GM12878 (cell line): ENCODE results near the gene GAK. TPM values are rescaled to one million over a fixed set of nuclear protein-coding genes. Genes with fewer than 3 reads are reported as not detected.
A peak's percentile ranks its signal among the peaks of the same experiment; 100 is the strongest.

Experiments used
- ATAC-seq: fragments of 200-7000 bp; cut with Tn5 transposase; 3 replicates; pipeline ENCODE4 v1.9.1; 2020; ENCODE audit warnings: mild to moderate bottlenecking, moderate library complexity
- BruUV-seq: library from RNA; stranded (reverse); fragments of 400-500 nt; replicated peaks from 2 replicates; lab custom pipeline; 2021; lab: Mats Ljungman, UMichigan
- CTCF ChIA-PET: fragments of 300-600 bp; sonication (Branson Sonifier 250); formaldehyde crosslinking; extraction: SDS; loops from one replicate; lab custom pipeline; 2021; ENCODE audit warnings: inconsistent platforms; lab: Yijun Ruan, JAX
- POLR2A ChIA-PET: fragments of 350-600 bp; formaldehyde crosslinking; extraction: SDS; loops from one replicate; lab custom pipeline; 2021; ENCODE audit warnings: inconsistent platforms; lab: Charles Lee
- RAD21 ChIA-PET: fragments of 300-600 bp; sonication (Branson Sonifier 250); formaldehyde crosslinking; loops from one replicate; lab custom pipeline; 2023; ENCODE audit warnings: antibody characterized with exemption; ENCODE audit not compliant: unreplicated experiment; lab: Charles Lee
- SMC1A ChIA-PET: fragments of 300-600 bp; sonication (Branson Sonifier 250); formaldehyde crosslinking; loops from one replicate; lab custom pipeline; 2023; ENCODE audit not compliant: unreplicated experiment, uncharacterized antibody; lab: Charles Lee
- DNase-seq: peaks from one replicate; pipeline ENCODE4 v3.0.0-alpha.2; 2011; ENCODE audit warnings: low read depth, low spot score
- FAIRE-seq: peaks from 3 replicates; lab custom pipeline; 2011; peaks lifted over from hg19 to GRCh38; lab: Jason Lieb, UNC
- H2AFZ ChIP-seq: 2 replicates; pipeline ENCODE4 v1.6.0; 2011; ENCODE audit warnings: low read depth, low read length, control low read depth; ENCODE audit not compliant: control insufficient read depth
- H3K27ac ChIP-seq: 2 replicates; pipeline ENCODE4 v1.5.1; 2011; ENCODE audit warnings: control low read depth; ENCODE audit not compliant: control insufficient read depth, insufficient read depth
- H3K27me3 ChIP-seq, 2 experiments: replicated peaks in 1 of 2; 2 replicates each; pipeline versions ENCODE4 v1.6.0 to v1.6.1; 2011; ENCODE audit warnings: low read length in 1 of 2; ENCODE audit not compliant: control insufficient read depth in 2 of 2, insufficient read depth in 2 of 2
- H3K36me3 ChIP-seq, 2 experiments: 2 replicates each; pipeline ENCODE4 v1.5.1; 2011; ENCODE audit warnings: low read length in 1 of 2; ENCODE audit not compliant: control insufficient read depth in 2 of 2, insufficient read depth in 2 of 2
- H3K4me1 ChIP-seq: 2 replicates; pipeline ENCODE4 v1.6.1; 2011; ENCODE audit warnings: mild to moderate bottlenecking, low read length, moderate library complexity, mixed read lengths; ENCODE audit not compliant: control insufficient read depth, insufficient read depth
- H3K4me2 ChIP-seq: 2 replicates; pipeline ENCODE4 v1.6.0; 2011; ENCODE audit warnings: control low read depth; ENCODE audit not compliant: control insufficient read depth, insufficient read depth
- H3K4me3 ChIP-seq: fragments of 200-600 bp; sonication (generic); 2 replicates; pipeline ENCODE4 v1.5.1; 2016
- H3K79me2 ChIP-seq: 2 replicates; pipeline ENCODE4 v1.6.0; 2011; ENCODE audit warnings: low read length; ENCODE audit not compliant: control insufficient read depth, insufficient read depth
- H3K9ac ChIP-seq: 2 replicates; pipeline ENCODE4 v1.8.0; 2011; ENCODE audit warnings: low read length, control low read depth, mixed read lengths; ENCODE audit not compliant: control insufficient read depth, insufficient read depth
- H3K9me3 ChIP-seq: replicated peaks from 3 replicates; pipeline ENCODE4 v1.5.1; 2011; ENCODE audit warnings: mild to moderate bottlenecking, low read length; ENCODE audit not compliant: control insufficient read depth, insufficient read depth
- H4K20me1 ChIP-seq: 2 replicates; pipeline ENCODE4 v1.6.0; 2011; ENCODE audit not compliant: control insufficient read depth, insufficient read depth
- CBFB ChIP-seq: IDR thresholded peaks from 2 replicates; pipeline ENCODE4 v1.6.1; 2016; ENCODE audit warnings: antibody characterized with exemption, low read depth
- EGR1 ChIP-seq, 2 experiments: IDR thresholded peaks; 1 replicate in 1 of 2; 2 replicates in 1 of 2; pipeline ENCODE4 v1.6.1; 2011 to 2012; ENCODE audit warnings: low read depth in 2 of 2, low read length in 2 of 2, borderline replicate concordance in 1 of 2, mild to moderate bottlenecking in 1 of 2, moderate library complexity in 1 of 2
- FOXK2 ChIP-seq: fragments of 450-650 bp; IDR thresholded peaks from 2 replicates; pipeline ENCODE4 v1.6.1; 2017; ENCODE audit warnings: mild to moderate bottlenecking, moderate library complexity
- HDGF ChIP-seq: fragments of 450-650 bp; IDR thresholded peaks from 2 replicates; pipeline ENCODE4 v1.6.1; 2016; ENCODE audit warnings: antibody characterized with exemption
- MEF2A ChIP-seq: IDR thresholded peaks from 2 replicates; pipeline ENCODE4 v1.6.1; 2011; ENCODE audit warnings: low read depth, mild to moderate bottlenecking, low read length, moderate library complexity; ENCODE audit not compliant: insufficient read depth
- MTA2 ChIP-seq: fragments of 450-650 bp; IDR thresholded peaks from 2 replicates; pipeline ENCODE4 v1.6.1; 2016; ENCODE audit warnings: low read depth, mild to moderate bottlenecking, moderate library complexity
- MTA3 ChIP-seq: IDR thresholded peaks from 2 replicates; pipeline ENCODE4 v1.6.1; 2012; ENCODE audit warnings: low read length, inconsistent platforms, borderline replicate concordance
- POLR2A ChIP-seq: IDR thresholded peaks from 2 replicates; pipeline ENCODE4 v1.6.1; 2011; ENCODE audit warnings: low read depth, mild to moderate bottlenecking, low read length
- SPI1 ChIP-seq: IDR thresholded peaks from 2 replicates; pipeline ENCODE4 v1.6.1; 2011; ENCODE audit warnings: low read depth, mild to moderate bottlenecking, low read length, moderate library complexity, borderline replicate concordance; ENCODE audit not compliant: insufficient read depth
- STAT1 ChIP-seq: fragments of 450-650 bp; conservative IDR thresholded peaks from 2 replicates; pipeline ENCODE4 v1.6.1; 2014; ENCODE audit warnings: antibody characterized with exemption, mild to moderate bottlenecking
- TCF7 ChIP-seq: IDR thresholded peaks from 2 replicates; pipeline ENCODE4 v1.6.1; 2014; ENCODE audit warnings: antibody characterized with exemption, borderline replicate concordance
- ZNF24 ChIP-seq: fragments of 450-650 bp; IDR thresholded peaks from 2 replicates; pipeline ENCODE4 v1.6.1; 2017; ENCODE audit warnings: antibody characterized with exemption, mild to moderate bottlenecking
- ZNF384 ChIP-seq: IDR thresholded peaks from 2 replicates; pipeline ENCODE4 v1.6.1; 2012; ENCODE audit warnings: low read depth, mild to moderate bottlenecking, low read length, improper control_type of control experiment, borderline replicate concordance
- ZZZ3 ChIP-seq: IDR thresholded peaks from 2 replicates; pipeline ENCODE4 v1.6.1; 2011; ENCODE audit warnings: low read depth; ENCODE audit not compliant: control insufficient read depth, insufficient read length
- WGBS: methylation state at CpG from one replicate; pipeline ENCODE4 v1.1.6; 2016; ENCODE audit warnings: low lambda C conversion rate; ENCODE audit not compliant: insufficient replicate concordance, insufficient coverage; ENCODE audit errors: missing lambda C conversion rate; 5-methylcytosine and 5-hydroxymethylcytosine counted together
- in situ Hi-C: fragments of 300-500 bp; cut with MboI; formaldehyde crosslinking; loops from 9 replicates; pipeline ENCODE4 v1.14.3; 2018; ENCODE audit warnings: mixed read lengths
- intact Hi-C: fragments of 100-400 bp; cut with micrococcal nuclease; formaldehyde crosslinking; loops from one replicate; pipeline ENCODE4 v1.14.2; 2022; ENCODE audit not compliant: unreplicated experiment
- polyA plus RNA-seq, 11 experiments: library from polyadenylated mRNA; depleted of rRNA in 4 of 11; unstranded in 6 of 11; stranded (reverse) in 5 of 11; fragments of >200 nt; fragmentation: Nextera tagmentation in 4 of 11; fragmentation: Illumina TruSeq in 1 of 11; extraction: Ambion mirVana in 4 of 11; extraction: Trizol in 1 of 11; gene quantifications; 1 replicate in 1 of 11; 2 replicates in 10 of 11; pipeline versions ENCODE4 v1.2.1 to v1.2.3, GENCODE V29; 2011 to 2016; ENCODE audit warnings: inconsistent platforms in 2 of 11, missing spikeins in 2 of 11, low read depth in 1 of 11
- total RNA-seq, 4 experiments: library from RNA; depleted of rRNA in 3 of 4; stranded (reverse); fragments of >200 nt in 3 of 4; fragmentation: Illumina TruSeq in 1 of 4; extraction: Trizol in 1 of 4; gene quantifications; 2 replicates each; pipeline versions ENCODE4 v1.2.1 to v1.2.3, GENCODE V29; 2013 to 2021
- TF ChIP-seq, protein P1 (sequence below), 3 experiments: IDR thresholded peaks in 2 of 3; conservative IDR thresholded peaks in 1 of 3; 2 replicates each; pipeline ENCODE4 v1.5.1; 2011; ENCODE audit warnings: low read depth in 3 of 3, low read length in 3 of 3, mild to moderate bottlenecking in 3 of 3, control low read depth in 2 of 3, moderate library complexity in 2 of 3, inconsistent platforms in 1 of 3, mixed read lengths in 1 of 3; ENCODE audit not compliant: control insufficient read depth in 2 of 3, insufficient read depth in 1 of 3; ENCODE audit errors: extremely low read depth in 1 of 3

GAK gene
- total and polyA plus RNA-seq, 10 of the 15 experiments (the other 5 are each of a cell fraction or from before 2014, with no cell fraction given) = 0.82 to 127 (median 53.8) TPM

DNA sequence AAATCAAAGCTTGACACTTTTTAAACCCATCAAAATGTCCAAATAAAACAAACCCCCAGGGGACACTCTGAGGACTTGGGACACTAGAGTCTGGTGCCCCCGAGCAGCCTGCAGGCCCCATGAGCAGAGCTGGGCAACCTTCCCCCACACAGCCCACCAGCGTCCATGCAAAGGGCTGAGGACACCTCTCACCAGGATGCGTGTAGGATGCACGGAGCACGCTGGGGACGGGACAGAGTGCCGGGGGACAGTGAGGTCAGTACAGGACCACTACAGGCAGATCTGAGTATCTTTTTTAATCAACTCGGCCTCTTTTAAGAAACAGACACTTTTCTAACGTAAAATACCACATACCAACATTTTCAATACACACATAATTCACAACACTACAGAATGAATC lies 6.9 kb downstream of the GAK start:
- DNase-seq (no peak), ATAC-seq (no peak)
- in situ Hi-C loops (no loop called here), intact Hi-C loops (no loop called here)
- BruUV-seq = no TSS peak
- ChIA-PET CTCF (no interaction called here), RAD21 (no interaction called here), POLR2A (interaction anchor here (1.6 kb wide), 1 partner anchor 11 kb away, joined by 4 read pairs; no protein-coding TSS in a partner anchor)
- peak overlapping the region; percentile 19 for H3K4me2 ChIP-seq
- TF ChIP-seq MEF2A (no peak), FOXK2 (no peak), MTA3 (no peak), HDGF (no peak), ZZZ3 (no peak), ZNF384 (no peak), CBFB (no peak), SPI1 (no peak), POLR2A (no peak; the same call in 1 of the 2 replicates), EGR1 (IDR thresholded peaks at IDR 0.05; ENCODE audit: borderline replicate concordance in 1 of 2, low read depth in 2 of 2, low read length in 2 of 2) (no peak), TCF7 (no peak), STAT1 (no peak), MTA2 (no peak), ZNF24 (no peak)
- TF ChIP-seq, protein P1, sequence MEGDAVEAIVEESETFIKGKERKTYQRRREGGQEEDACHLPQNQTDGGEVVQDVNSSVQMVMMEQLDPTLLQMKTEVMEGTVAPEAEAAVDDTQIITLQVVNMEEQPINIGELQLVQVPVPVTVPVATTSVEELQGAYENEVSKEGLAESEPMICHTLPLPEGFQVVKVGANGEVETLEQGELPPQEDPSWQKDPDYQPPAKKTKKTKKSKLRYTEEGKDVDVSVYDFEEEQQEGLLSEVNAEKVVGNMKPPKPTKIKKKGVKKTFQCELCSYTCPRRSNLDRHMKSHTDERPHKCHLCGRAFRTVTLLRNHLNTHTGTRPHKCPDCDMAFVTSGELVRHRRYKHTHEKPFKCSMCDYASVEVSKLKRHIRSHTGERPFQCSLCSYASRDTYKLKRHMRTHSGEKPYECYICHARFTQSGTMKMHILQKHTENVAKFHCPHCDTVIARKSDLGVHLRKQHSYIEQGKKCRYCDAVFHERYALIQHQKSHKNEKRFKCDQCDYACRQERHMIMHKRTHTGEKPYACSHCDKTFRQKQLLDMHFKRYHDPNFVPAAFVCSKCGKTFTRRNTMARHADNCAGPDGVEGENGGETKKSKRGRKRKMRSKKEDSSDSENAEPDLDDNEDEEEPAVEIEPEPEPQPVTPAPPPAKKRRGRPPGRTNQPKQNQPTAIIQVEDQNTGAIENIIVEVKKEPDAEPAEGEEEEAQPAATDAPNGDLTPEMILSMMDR (IDR thresholded peaks at IDR 0.05 in 2 of 3, conservative IDR thresholded peaks at IDR 0.05 in 1 of 3; ENCODE audit: control insufficient read depth in 2 of 3, extremely low read depth in 1 of 3, insufficient read depth in 1 of 3, low read depth in 3 of 3, low read length in 3 of 3) = no peak
- TF ChIP-seq, all 136 proteins: peak for 0
- H3K4me3 ChIP-seq = 0 out of 2 replicates have a peak overlapping the region, but pooled peaks have one; percentile 22
- 35% methylated on average over 9 of the region's 9 CpGs for WGBS
- peaks cover 76% of the 10 kb centered on the region for H3K79me2 ChIP-seq
- peak overlapping the region; percentile 74 for H3K27ac ChIP-seq
- H4K20me1 ChIP-seq = peaks cover 10% of the 10 kb centered on the region; the same call in 1 of the 2 replicates
- FAIRE-seq = no peak
- SMC1A ChIA-PET = no interaction called here
- peaks cover 0 to 4% of the 10 kb centered on the region in 2 experiments; a peak in 2 of 4 replicates for H3K36me3 ChIP-seq
- H3K9me3 ChIP-seq = no peaks in the 10 kb centered on the region; the same call in 1 of the 3 replicates
- no peaks in the 10 kb centered on the region for H3K27me3 ChIP-seq
- peaks cover 48% of the 10 kb centered on the region for H3K4me1 ChIP-seq
- H2AFZ ChIP-seq = no peak overlapping the region
- H3K9ac ChIP-seq = no peak overlapping the region
